Measurements from ENCODE around the gene FHAD1.

- TF ChIP-seq CTCF (IDR thresholded peaks at IDR 0.05) = no peak
- TF ChIP-seq EP300 (IDR thresholded peaks at IDR 0.05) = no peak
Observed at GRCh38 chr1:15350151-15350550, 103.1 kb downstream of the FHAD1 start.

Measured in esophagus muscularis mucosa (tissue), 3 donors.